ENCODE results near the gene PTPRM.

- TF ChIP-seq CTCF (IDR thresholded peaks at IDR 0.05; ENCODE audit: insufficient read depth, low read length, poor library complexity, severe bottlenecking) (no peak), EZH2phosphoT487 (conservative IDR thresholded peaks at IDR 0.05; ENCODE audit: low read length) (no peak)
Measured at GRCh38 chr18:8433771-8434170, 866.7 kb downstream of the PTPRM start.

Data from SU-DHL-6 (cell line).